Keratinocyte (primary cell): ENCODE data around the gene LDLRAP1. TPM values are rescaled to one million over a fixed set of nuclear protein-coding genes. Genes with fewer than 3 reads are reported as not detected.
A peak's percentile ranks its signal among the peaks of the same experiment; 100 is the strongest.

Experiments
- DNase-seq: peaks from one replicate; pipeline ENCODE4 v3.0.0-alpha.2; 2011; ENCODE audit warnings: low read depth, missing footprints, low spot score
- FAIRE-seq: peaks from 2 replicates; lab custom pipeline; 2011; peaks lifted over from hg19 to GRCh38; lab: Jason Lieb, UNC
- H2AFZ ChIP-seq: 2 replicates; pipeline ENCODE4 v1.6.0; 2012; ENCODE audit warnings: low read length, control low read depth, inconsistent platforms; ENCODE audit not compliant: control insufficient read depth
- H3K27ac ChIP-seq: 2 replicates; pipeline ENCODE4 v1.5.1; 2011; ENCODE audit warnings: low read length; ENCODE audit not compliant: control insufficient read depth, insufficient read depth
- H3K27me3 ChIP-seq: 3 replicates; pipeline ENCODE4 v1.6.0; 2011; ENCODE audit warnings: low read length; ENCODE audit not compliant: control insufficient read depth, insufficient read depth; ENCODE audit errors: extremely low read depth
- H3K36me3 ChIP-seq, 2 experiments: 2 replicates in 1 of 2; 3 replicates in 1 of 2; pipeline ENCODE4 v1.5.1; 2011; ENCODE audit warnings: low read length in 2 of 2, mild to moderate bottlenecking in 1 of 2; ENCODE audit not compliant: control insufficient read depth in 2 of 2, insufficient read depth in 2 of 2; ENCODE audit errors: extremely low read depth in 1 of 2
- H3K4me1 ChIP-seq: 3 replicates; pipeline ENCODE4 v1.5.1; 2011; ENCODE audit warnings: low read length; ENCODE audit not compliant: control insufficient read depth, insufficient read depth; ENCODE audit errors: extremely low read depth
- H3K4me2 ChIP-seq: 3 replicates; pipeline ENCODE4 v1.6.0; 2011; ENCODE audit warnings: low read depth, low read length; ENCODE audit not compliant: control insufficient read depth, insufficient read depth; ENCODE audit errors: extremely low read depth
- H3K4me3 ChIP-seq, 3 experiments: fragments of 200-600 bp in 1 of 3; sonication (generic) in 1 of 3; 2 replicates in 2 of 3; 3 replicates in 1 of 3; pipeline ENCODE4 v1.5.1; 2011 to 2016; ENCODE audit warnings: low read length in 3 of 3, mild to moderate bottlenecking in 3 of 3, control low read depth in 2 of 3, inconsistent platforms in 1 of 3, low read depth in 1 of 3, mixed read lengths in 1 of 3, mixed run types in 1 of 3, moderate library complexity in 1 of 3; ENCODE audit not compliant: control insufficient read depth in 2 of 3, insufficient read depth in 2 of 3; ENCODE audit errors: extremely low read depth in 1 of 3
- H3K79me2 ChIP-seq: 2 replicates; pipeline ENCODE4 v1.6.0; 2012; ENCODE audit warnings: low read length; ENCODE audit not compliant: control insufficient read depth, insufficient read depth
- H3K9ac ChIP-seq: 3 replicates; pipeline ENCODE4 v1.6.0; 2011; ENCODE audit warnings: low read length; ENCODE audit not compliant: control insufficient read depth, insufficient read depth; ENCODE audit errors: extremely low read depth
- H3K9me1 ChIP-seq: 3 replicates; pipeline ENCODE4 v1.6.0; 2011; ENCODE audit warnings: low read length; ENCODE audit not compliant: control insufficient read depth, insufficient read depth; ENCODE audit errors: extremely low read depth
- H3K9me3 ChIP-seq: 2 replicates; pipeline ENCODE4 v1.5.1; 2012; ENCODE audit warnings: low read depth, low read length; ENCODE audit not compliant: control insufficient read depth
- H4K20me1 ChIP-seq: 3 replicates; pipeline ENCODE4 v1.6.0; 2011; ENCODE audit warnings: low read length; ENCODE audit not compliant: control insufficient read depth, insufficient read depth; ENCODE audit errors: extremely low read depth
- EZH2 ChIP-seq: IDR thresholded peaks from one replicate; pipeline ENCODE4 v1.6.1; 2012; ENCODE audit warnings: inconsistent platforms, mild to moderate bottlenecking, low read length, moderate library complexity
- dilution Hi-C: fragments of 300-500 bp; cut with MboI; formaldehyde crosslinking; loops from one replicate; pipeline ENCODE4 v1.7.0; 2020; ENCODE audit warnings: low sequenced_read_pairs; ENCODE audit not compliant: extremely low pct_ligation_motif_present
- polyA plus RNA-seq, 5 experiments: library from polyadenylated mRNA; depleted of rRNA in 3 of 5; stranded (reverse) in 3 of 5; stranded (forward) in 1 of 5; unstranded in 1 of 5; fragments of >200 nt; gene quantifications; 1 replicate in 1 of 5; 2 replicates in 3 of 5; 3 replicates in 1 of 5; pipeline versions ENCODE4 v1.2.1 to v1.2.3, GENCODE V29; 2011 to 2012; ENCODE audit warnings: missing spikeins in 2 of 5, low read depth in 1 of 5, low replicate concordance in 1 of 5
- TF ChIP-seq, protein P1 (sequence below), 3 experiments: IDR thresholded peaks in 1 of 3; conservative IDR thresholded peaks in 1 of 3; optimal IDR thresholded peaks in 1 of 3; 2 replicates in 2 of 3; 3 replicates in 1 of 3; pipeline versions ENCODE3 to v1.5.1; 2011; ENCODE audit warnings: low read length in 3 of 3, mild to moderate bottlenecking in 3 of 3, moderate library complexity in 2 of 3, control low read depth in 1 of 3, inconsistent platforms in 1 of 3; ENCODE audit not compliant: insufficient read depth in 2 of 3; ENCODE audit errors: extremely low read depth in 1 of 3

Gene LDLRAP1
- polyA plus RNA-seq, 1 donor (not counting 4 experiments of a cell fraction or from before 2014, with no cell fraction given), result 22.3 TPM

DNA sequence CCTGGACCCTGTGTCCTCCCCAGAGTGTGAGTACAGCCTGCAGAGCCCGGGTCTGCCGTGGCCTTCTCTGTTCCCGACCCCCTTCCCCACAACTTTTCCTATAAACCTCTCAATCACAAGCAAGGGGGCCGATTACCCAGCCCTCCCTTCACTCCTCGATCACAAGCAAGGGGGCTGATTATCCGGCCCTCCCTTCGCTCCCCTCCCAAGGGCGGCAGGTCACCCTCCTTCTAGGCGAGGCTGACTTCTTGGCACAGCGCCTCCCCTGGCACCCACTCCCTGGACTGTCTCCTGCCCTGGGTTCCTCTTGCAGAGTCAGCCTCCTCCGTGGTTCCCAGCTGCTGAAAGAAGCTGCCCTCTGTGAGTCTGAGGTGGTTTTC lies 12.3 kb upstream of the LDLRAP1 start:
- no peak overlapping the region for H3K9ac ChIP-seq

DNA sequence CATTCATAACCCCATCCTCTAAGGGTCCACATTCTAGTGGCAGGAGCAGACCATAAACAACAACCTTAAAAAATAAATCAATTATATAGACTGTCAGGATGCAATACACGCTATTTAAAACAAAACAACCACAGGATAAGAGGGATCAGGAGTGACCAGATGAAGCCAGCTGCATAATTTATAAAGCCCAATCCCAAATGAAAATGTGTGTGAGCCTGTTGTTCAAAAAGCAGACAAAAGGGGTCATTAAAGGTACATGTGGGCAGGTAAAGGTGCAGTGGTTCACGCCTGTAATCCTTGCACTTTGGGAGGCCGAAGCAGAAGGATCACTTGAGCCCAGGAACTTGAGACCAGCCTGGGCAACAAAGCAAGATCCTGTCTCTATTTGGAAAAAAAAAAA lies 10.4 kb upstream of the LDLRAP1 start:
- no peak overlapping the region for H3K27ac ChIP-seq
- H3K4me2 ChIP-seq, result no peak overlapping the region
- no peak overlapping the region for H3K9ac ChIP-seq
- dilution Hi-C loops, result no loop called here
- no peak for FAIRE-seq
- no peaks in the 10 kb centered on the region for H4K20me1 ChIP-seq
- no peaks in the 10 kb centered on the region for H3K9me3 ChIP-seq
- H3K27me3 ChIP-seq, result peaks cover 12% of the 10 kb centered on the region
- no peak overlapping the region for H3K4me3 ChIP-seq
- H3K36me3 ChIP-seq, result no peaks in the 10 kb centered on the region
- peaks cover 2% of the 10 kb centered on the region for H3K4me1 ChIP-seq
- no peak for DNase-seq
- no peak overlapping the region for H2AFZ ChIP-seq
- H3K79me2 ChIP-seq, result no peaks in the 10 kb centered on the region
- no peaks in the 10 kb centered on the region for H3K9me1 ChIP-seq
- TF ChIP-seq, protein P1, sequence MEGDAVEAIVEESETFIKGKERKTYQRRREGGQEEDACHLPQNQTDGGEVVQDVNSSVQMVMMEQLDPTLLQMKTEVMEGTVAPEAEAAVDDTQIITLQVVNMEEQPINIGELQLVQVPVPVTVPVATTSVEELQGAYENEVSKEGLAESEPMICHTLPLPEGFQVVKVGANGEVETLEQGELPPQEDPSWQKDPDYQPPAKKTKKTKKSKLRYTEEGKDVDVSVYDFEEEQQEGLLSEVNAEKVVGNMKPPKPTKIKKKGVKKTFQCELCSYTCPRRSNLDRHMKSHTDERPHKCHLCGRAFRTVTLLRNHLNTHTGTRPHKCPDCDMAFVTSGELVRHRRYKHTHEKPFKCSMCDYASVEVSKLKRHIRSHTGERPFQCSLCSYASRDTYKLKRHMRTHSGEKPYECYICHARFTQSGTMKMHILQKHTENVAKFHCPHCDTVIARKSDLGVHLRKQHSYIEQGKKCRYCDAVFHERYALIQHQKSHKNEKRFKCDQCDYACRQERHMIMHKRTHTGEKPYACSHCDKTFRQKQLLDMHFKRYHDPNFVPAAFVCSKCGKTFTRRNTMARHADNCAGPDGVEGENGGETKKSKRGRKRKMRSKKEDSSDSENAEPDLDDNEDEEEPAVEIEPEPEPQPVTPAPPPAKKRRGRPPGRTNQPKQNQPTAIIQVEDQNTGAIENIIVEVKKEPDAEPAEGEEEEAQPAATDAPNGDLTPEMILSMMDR (optimal IDR thresholded peaks at IDR 0.05 in 1 of 3, IDR thresholded peaks at IDR 0.05 in 1 of 3, conservative IDR thresholded peaks at IDR 0.05 in 1 of 3; ENCODE audit: extremely low read depth in 1 of 3, insufficient read depth in 2 of 3, low read length in 3 of 3), result peak in 1 of 3 experiments; percentile 1
- no peak for TF ChIP-seq EZH2

More for the DNA sequence above, 12.3 kb upstream of the LDLRAP1 start:
- dilution Hi-C loops, result no loop called here
- H4K20me1 ChIP-seq, result no peaks in the 10 kb centered on the region
- no peak overlapping the region for H3K4me3 ChIP-seq
- H3K27ac ChIP-seq, result no peak overlapping the region
- FAIRE-seq (no peak), DNase-seq (no peak)
- H3K79me2 ChIP-seq, result no peaks in the 10 kb centered on the region
- no peaks in the 10 kb centered on the region for H3K9me1 ChIP-seq
- H2AFZ ChIP-seq, result no peak overlapping the region
- no peaks in the 10 kb centered on the region for H3K9me3 ChIP-seq
- H3K4me1 ChIP-seq, result peaks cover 15% of the 10 kb centered on the region
- H3K27me3 ChIP-seq, result peaks cover 7% of the 10 kb centered on the region
- no peaks in the 10 kb centered on the region for H3K36me3 ChIP-seq
- H3K4me2 ChIP-seq, result no peak overlapping the region
- TF ChIP-seq, protein P1 (optimal IDR thresholded peaks at IDR 0.05 in 1 of 3, IDR thresholded peaks at IDR 0.05 in 1 of 3, conservative IDR thresholded peaks at IDR 0.05 in 1 of 3; ENCODE audit: extremely low read depth in 1 of 3, insufficient read depth in 2 of 3, low read length in 3 of 3), result no peak
- no peak for TF ChIP-seq EZH2
